ENCODE results near the gene HDHD2.

GRCh38 chr18:47067648-47068047 is 82.7 kb downstream of the HDHD2 start:
- TF ChIP-seq CTCF (conservative IDR thresholded peaks at IDR 0.05; ENCODE audit: low read length) (no peak), EZH2phosphoT487 (IDR thresholded peaks at IDR 0.05; ENCODE audit: borderline replicate concordance) (no peak)
